ENCODE measurements around the gene CDC42EP4. TPM values are rescaled to one million over a fixed set of nuclear protein-coding genes. Genes with fewer than 3 reads are reported as not detected.

Gene CDC42EP4
- total and polyA plus RNA-seq, 4 donors: 15.7 to 31.0 (median 28.0) TPM

GRCh38 chr17:73286863-73287296 is 24.9 kb downstream of the CDC42EP4 start:
- DNase-seq (ENCODE audit: low spot score): no peak
- H3K4me3 ChIP-seq (ENCODE audit: low read depth in 1 of 3, low read length in 3 of 3): no peak overlapping the region
- TF ChIP-seq REST (IDR thresholded peaks at IDR 0.05) (no peak), TAF1 (conservative IDR thresholded peaks at IDR 0.05) (no peak), RAD21 (IDR thresholded peaks at IDR 0.05) (no peak), SP1 (IDR thresholded peaks at IDR 0.05) (no peak), HNF4A (conservative IDR thresholded peaks at IDR 0.05) (peak in 1 of 2 donors; percentile 18), RXRA (IDR thresholded peaks at IDR 0.05) (peak; percentile 20 to 38), YY1 (IDR thresholded peaks at IDR 0.05) (no peak), ZBTB33 (IDR thresholded peaks at IDR 0.05) (no peak), HNF4G (IDR thresholded peaks at IDR 0.05) (no peak), MAX (IDR thresholded peaks at IDR 0.05) (no peak), EGR1 (IDR thresholded peaks at IDR 0.05; ENCODE audit: low read depth in 2 of 2) (no peak), JUND (IDR thresholded peaks at IDR 0.05) (no peak), FOXA2 (IDR thresholded peaks at IDR 0.05) (peak; percentile 60), NR2F2 (IDR thresholded peaks at IDR 0.05) (no peak), GABPA (IDR thresholded peaks at IDR 0.05 in 1 of 2, conservative IDR thresholded peaks at IDR 0.05 in 1 of 2) (no peak), FOXA1 (IDR thresholded peaks at IDR 0.05) (no peak)
- TF ChIP-seq, protein P1, sequence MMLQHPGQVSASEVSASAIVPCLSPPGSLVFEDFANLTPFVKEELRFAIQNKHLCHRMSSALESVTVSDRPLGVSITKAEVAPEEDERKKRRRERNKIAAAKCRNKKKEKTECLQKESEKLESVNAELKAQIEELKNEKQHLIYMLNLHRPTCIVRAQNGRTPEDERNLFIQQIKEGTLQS (IDR thresholded peaks at IDR 0.05): no peak
- TF ChIP-seq, protein P2, sequence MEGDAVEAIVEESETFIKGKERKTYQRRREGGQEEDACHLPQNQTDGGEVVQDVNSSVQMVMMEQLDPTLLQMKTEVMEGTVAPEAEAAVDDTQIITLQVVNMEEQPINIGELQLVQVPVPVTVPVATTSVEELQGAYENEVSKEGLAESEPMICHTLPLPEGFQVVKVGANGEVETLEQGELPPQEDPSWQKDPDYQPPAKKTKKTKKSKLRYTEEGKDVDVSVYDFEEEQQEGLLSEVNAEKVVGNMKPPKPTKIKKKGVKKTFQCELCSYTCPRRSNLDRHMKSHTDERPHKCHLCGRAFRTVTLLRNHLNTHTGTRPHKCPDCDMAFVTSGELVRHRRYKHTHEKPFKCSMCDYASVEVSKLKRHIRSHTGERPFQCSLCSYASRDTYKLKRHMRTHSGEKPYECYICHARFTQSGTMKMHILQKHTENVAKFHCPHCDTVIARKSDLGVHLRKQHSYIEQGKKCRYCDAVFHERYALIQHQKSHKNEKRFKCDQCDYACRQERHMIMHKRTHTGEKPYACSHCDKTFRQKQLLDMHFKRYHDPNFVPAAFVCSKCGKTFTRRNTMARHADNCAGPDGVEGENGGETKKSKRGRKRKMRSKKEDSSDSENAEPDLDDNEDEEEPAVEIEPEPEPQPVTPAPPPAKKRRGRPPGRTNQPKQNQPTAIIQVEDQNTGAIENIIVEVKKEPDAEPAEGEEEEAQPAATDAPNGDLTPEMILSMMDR (IDR thresholded peaks at IDR 0.05; ENCODE audit: low read depth, low read length, missing input control): no peak
- no peaks in the 10 kb centered on the region for H3K9me3 ChIP-seq (ENCODE audit: control insufficient read depth in 4 of 4, low read length in 3 of 4)
- H3K36me3 ChIP-seq (ENCODE audit: control insufficient read depth in 4 of 4, insufficient read depth in 3 of 4, low read depth in 1 of 4, low read length in 3 of 4): peaks cover 2 to 14% (median 5%) of the 10 kb centered on the region in 4 donors
- no peak overlapping the region for H3K9ac ChIP-seq (ENCODE audit: low read depth in 1 of 2, low read length in 2 of 2)
- H3K27ac ChIP-seq (ENCODE audit: low read depth in 1 of 2, low read length in 2 of 2): no peak overlapping the region
- no peaks in the 10 kb centered on the region for H3K27me3 ChIP-seq (ENCODE audit: control insufficient read depth in 4 of 4, insufficient read depth in 4 of 4, low read length in 3 of 4)
- 65% methylated on average over 8 of the region's 8 CpGs for WGBS
- H3K4me1 ChIP-seq (ENCODE audit: control insufficient read depth in 4 of 4, insufficient read depth in 4 of 4, low read length in 3 of 4): peaks cover 31 to 54% (median 45%) of the 10 kb centered on the region in 4 donors
